HG03354 (cell line): ENCODE results near the gene NRM.
"Not testable (repeated sequence)": the region's sequence is repeated elsewhere in the genome, so short reads cannot be mapped to it uniquely, and the experiment has no call there.

Experiments
- ATAC-seq: cut with Tn5 transposase; IDR thresholded peaks from one replicate; pipeline ENCODE4 v1.9.1; 2021; ENCODE audit warnings: mild to moderate bottlenecking; ENCODE audit not compliant: unreplicated experiment, poor library complexity, severe bottlenecking

Gene NRM

GRCh38 chr6:30721198-30722024, 30.6 kb upstream of the NRM start:
- peak; percentile 20 for ATAC-seq

GRCh38 chr6:30720738-30721197, 30.0 kb upstream of the NRM start:
- ATAC-seq = no peak

- ATAC-seq = peak; percentile 40
Observed at GRCh38 chr6:30719791-30720737, 29.3 kb upstream of the NRM start, which contains the start of gene TUBB. TSS of gene TUBB (plus strand) at chr6:30720352. CDS start at chr6:30720507, 155 bp downstream.

- no peak for ATAC-seq
Observed at GRCh38 chr6:30719356-30719755, 28.6 kb upstream of the NRM start.

GRCh38 chr6:30717845-30718720, 27.3 kb upstream of the NRM start:
- ATAC-seq = not testable (repeated sequence)

GRCh38 chr6:30717129-30717844, 26.5 kb upstream of the NRM start, which contains the start of gene MDC1:
TSS of gene MDC1 (minus strand) at chr6:30717281. CDS start at chr6:30715175, 2,106 bp downstream.
- ATAC-seq = peak; percentile 73

- no peak for ATAC-seq
Observed at GRCh38 chr6:30716879-30717128, 26.0 kb upstream of the NRM start.

GRCh38 chr6:30714263-30714662, 23.5 kb upstream of the NRM start:
- no peak for ATAC-seq

- no peak for ATAC-seq
Observed at GRCh38 chr6:30712441-30712945, 21.7 kb upstream of the NRM start.

GRCh38 chr6:30711758-30712380, 21.1 kb upstream of the NRM start:
- no peak for ATAC-seq

GRCh38 chr6:30709101-30709868, 18.5 kb upstream of the NRM start:
- ATAC-seq = no peak

GRCh38 chr6:30707281-30707850, 16.6 kb upstream of the NRM start:
- no peak for ATAC-seq

- ATAC-seq = no peak
Observed at GRCh38 chr6:30705620-30706019, 14.8 kb upstream of the NRM start.

- ATAC-seq = no peak
Observed at GRCh38 chr6:30703821-30704220, 13.0 kb upstream of the NRM start.

- no peak for ATAC-seq
Observed at GRCh38 chr6:30703011-30703410, 12.2 kb upstream of the NRM start.

GRCh38 chr6:30700340-30700739, 9.6 kb upstream of the NRM start:
- ATAC-seq = no peak

- ATAC-seq = no peak
Observed at GRCh38 chr6:30696432-30696831, 5.6 kb upstream of the NRM start.
